Nephron progenitor cell (in vitro differentiated cells): Measurements from ENCODE around the gene P2RX2.
A peak's percentile ranks its signal among the peaks of the same experiment; 100 is the strongest.

Source experiments
- DNase-seq: peaks from one replicate; pipeline ENCODE4 v3.0.0; 2021
- H3K27ac Mint-ChIP-seq: 2 replicates; pipeline ENCODE4 v1.8.0; 2021; ENCODE audit warnings: mild to moderate bottlenecking, moderate library complexity, mixed read lengths
- H3K27me3 Mint-ChIP-seq: 2 replicates; pipeline ENCODE4 v1.8.0; 2021; ENCODE audit warnings: mild to moderate bottlenecking, low read depth, mixed read lengths; ENCODE audit not compliant: poor library complexity
- H3K36me3 Mint-ChIP-seq: 2 replicates; pipeline ENCODE4 v1.8.0; 2021; ENCODE audit warnings: low read depth, mixed read lengths
- H3K4me1 Mint-ChIP-seq: 2 replicates; pipeline ENCODE4 v1.8.0; 2021; ENCODE audit warnings: mixed read lengths
- H3K4me3 Mint-ChIP-seq: 2 replicates; pipeline ENCODE4 v1.8.0; 2021; ENCODE audit warnings: mild to moderate bottlenecking, moderate library complexity, mixed read lengths
- H3K9me3 Mint-ChIP-seq: 2 replicates; pipeline ENCODE4 v1.8.0; 2021; ENCODE audit warnings: mild to moderate bottlenecking, moderate library complexity, mixed read lengths
- CTCF ChIP-seq: fragments of 200-600 bp; sonication (generic); IDR thresholded peaks from 2 replicates; pipeline ENCODE4 v1.5.0; 2021; ENCODE audit warnings: antibody characterized with exemption

The P2RX2 gene

GRCh38 chr12:132632521-132633228 lies 14.1 kb downstream of the P2RX2 start:
- no peak for DNase-seq
- Mint-ChIP-seq H3K4me1 (peaks cover 21% of the 10 kb centered on the region), H3K36me3 (peaks cover 93% of the 10 kb centered on the region), H3K9me3 (no peaks in the 10 kb centered on the region), H3K4me3 (no peak overlapping the region), H3K27me3 (no peaks in the 10 kb centered on the region), H3K27ac (peak overlapping the region; percentile 59)
- no peak for TF ChIP-seq CTCF

- peaks cover 97% of the 10 kb centered on the region for H3K36me3 Mint-ChIP-seq
- H3K9me3 Mint-ChIP-seq, result no peaks in the 10 kb centered on the region
- DNase-seq, result no peak
- H3K4me1 Mint-ChIP-seq, result peaks cover 28% of the 10 kb centered on the region
- no peak overlapping the region for H3K27ac Mint-ChIP-seq
- TF ChIP-seq CTCF, result no peak
- no peaks in the 10 kb centered on the region for H3K27me3 Mint-ChIP-seq
- H3K4me3 Mint-ChIP-seq, result no peak overlapping the region
These were observed 14.8 kb downstream of the P2RX2 start for GRCh38 chr12:132633398-132633797.

- Mint-ChIP-seq H3K27me3 (no peaks in the 10 kb centered on the region), H3K4me3 (no peak overlapping the region), H3K36me3 (peaks cover 97% of the 10 kb centered on the region), H3K4me1 (peaks cover 33% of the 10 kb centered on the region), H3K27ac (peak overlapping the region; percentile 80), H3K9me3 (no peaks in the 10 kb centered on the region)
- DNase-seq, result no peak
- TF ChIP-seq CTCF, result no peak
These were observed 15.3 kb downstream of the P2RX2 start for GRCh38 chr12:132633901-132634300.

- peaks cover 39% of the 10 kb centered on the region for H3K4me1 Mint-ChIP-seq
- DNase-seq, result no peak
- H3K27me3 Mint-ChIP-seq, result peaks cover 5% of the 10 kb centered on the region
- no peak for TF ChIP-seq CTCF
- H3K27ac Mint-ChIP-seq, result peak overlapping the region; percentile 80
- H3K4me3 Mint-ChIP-seq, result no peak overlapping the region
- H3K9me3 Mint-ChIP-seq, result no peaks in the 10 kb centered on the region
- peaks cover 97% of the 10 kb centered on the region for H3K36me3 Mint-ChIP-seq
These were observed 15.9 kb downstream of the P2RX2 start for GRCh38 chr12:132634411-132634990.

GRCh38 chr12:132635076-132635955 lies 16.7 kb downstream of the P2RX2 start:
- Mint-ChIP-seq H3K36me3 (peaks cover 95% of the 10 kb centered on the region), H3K4me3 (no peak overlapping the region), H3K4me1 (peaks cover 44% of the 10 kb centered on the region), H3K27ac (peak overlapping the region; percentile 80), H3K9me3 (no peaks in the 10 kb centered on the region), H3K27me3 (peaks cover 5% of the 10 kb centered on the region)
- DNase-seq, result no peak
- no peak for TF ChIP-seq CTCF
